GM19239 (cell line): Measurements from ENCODE around the gene CDIP1.

Experiments
- DNase-seq: peaks from one replicate; pipeline ENCODE4 v3.0.0; 2011; ENCODE audit warnings: low spot score; ENCODE audit not compliant: insufficient read length
- FAIRE-seq: peaks from 2 replicates; lab custom pipeline; 2011; peaks lifted over from hg19 to GRCh38; lab: Jason Lieb, UNC

Gene CDIP1

GRCh38 chr16:4496305-4496704 lies 42.3 kb downstream of the CDIP1 start:
- DNase-seq (no peak), FAIRE-seq (no peak)

GRCh38 chr16:4495766-4496165 lies 42.8 kb downstream of the CDIP1 start:
- FAIRE-seq (no peak), DNase-seq (no peak)

GRCh38 chr16:4494746-4495490 lies 43.7 kb downstream of the CDIP1 start:
- no peak for FAIRE-seq
- DNase-seq: no peak

- no peak for FAIRE-seq
- DNase-seq: no peak
Observed at GRCh38 chr16:4491898-4492297, 46.7 kb downstream of the CDIP1 start.

GRCh38 chr16:4489030-4489429 lies 49.5 kb downstream of the CDIP1 start:
- DNase-seq (no peak), FAIRE-seq (no peak)

GRCh38 chr16:4488499-4488967 lies 50.0 kb downstream of the CDIP1 start:
- no peak for DNase-seq
- FAIRE-seq: no peak

GRCh38 chr16:4487955-4488498 lies 50.5 kb downstream of the CDIP1 start:
- no peak for FAIRE-seq
- no peak for DNase-seq

- FAIRE-seq (no peak), DNase-seq (no peak)
Observed at GRCh38 chr16:4486126-4486893, 52.3 kb downstream of the CDIP1 start.

GRCh38 chr16:4481963-4482362 lies 56.6 kb downstream of the CDIP1 start:
- no peak for FAIRE-seq
- DNase-seq: no peak

GRCh38 chr16:4481526-4481925 lies 57.0 kb downstream of the CDIP1 start:
- no peak for FAIRE-seq
- DNase-seq: no peak

GRCh38 chr16:4477966-4478365 lies 60.6 kb downstream of the CDIP1 start:
- FAIRE-seq (no peak), DNase-seq (no peak)

GRCh38 chr16:4475880-4476788 lies 62.4 kb downstream of the CDIP1 start, which contains the start of gene HMOX2:
HMOX2 (plus strand) TSS chr16:4476398; CDS start chr16:4505525, 29,127 bp downstream.
- peak; percentile 80 for FAIRE-seq
- DNase-seq: peak; percentile 88

GRCh38 chr16:4474192-4474961 lies 64.2 kb downstream of the CDIP1 start, which contains the start of gene NMRAL1:
NMRAL1 (minus strand) TSS chr16:4474625; CDS start chr16:4474132, 493 bp downstream.
- FAIRE-seq (peak; percentile 81), DNase-seq (peak; percentile 85)

GRCh38 chr16:4472880-4473279 lies 65.7 kb downstream of the CDIP1 start:
- no peak for DNase-seq
- no peak for FAIRE-seq

- FAIRE-seq (no peak), DNase-seq (no peak)
Observed at GRCh38 chr16:4471869-4472268, 66.7 kb downstream of the CDIP1 start.

GRCh38 chr16:4468972-4469371 lies 69.6 kb downstream of the CDIP1 start:
- DNase-seq: no peak
- no peak for FAIRE-seq

- FAIRE-seq (no peak), DNase-seq (no peak)
Observed at GRCh38 chr16:4467916-4468315, 70.7 kb downstream of the CDIP1 start.

- DNase-seq (no peak), FAIRE-seq (no peak)
Observed at GRCh38 chr16:4465977-4466779, 72.4 kb downstream of the CDIP1 start.
